Temporal lobe (tissue), 2 donors: ENCODE data around the gene RTN4RL2. TPM values are rescaled to one million over a fixed set of nuclear protein-coding genes. Genes with fewer than 3 reads are reported as not detected.

ENCODE experiments used
- small RNA-seq: library from RNA; depleted of rRNA; stranded (forward); fragments of <200 nt; gene quantifications from one replicate; pipeline ENCODE3, GENCODE V24; 2014; ENCODE audit warnings: low replicate concordance
- total RNA-seq: library from RNA; depleted of rRNA; stranded (reverse); fragments of >200 nt; gene quantifications from one replicate; pipeline ENCODE4 v1.2.3, GENCODE V29; 2014

RTN4RL2 gene
- total RNA-seq, 1 donor from 2014 or later, result 1.2 TPM

Small RNA genes lying within 50 kb of the gene (small RNA-seq; reads per million reads assigned to genes)
- not detected for gene RNA5SP341

Other genes starting within 250 kb of the RTN4RL2 start
- gene APLNR, start 223.3 kb upstream of the RTN4RL2 start, total RNA-seq, result 6.4 TPM
- 13.5 TPM for gene TNKS1BP1, start 135.6 kb upstream of the RTN4RL2 start, total RNA-seq
- 45.2 TPM for gene SSRP1, start 124.6 kb upstream of the RTN4RL2 start, total RNA-seq
- not detected for gene P2RX3, start 122.2 kb upstream of the RTN4RL2 start, total RNA-seq
- gene PRG3, start 79.4 kb upstream of the RTN4RL2 start, total RNA-seq, result not detected
- gene PRG2, start 69.9 kb upstream of the RTN4RL2 start, total RNA-seq, result not detected
- gene SLC43A3, start 33.4 kb upstream of the RTN4RL2 start, total RNA-seq, result 6.1 TPM
- 1.2 TPM for gene SLC43A1, start 55.2 kb downstream of the RTN4RL2 start, total RNA-seq
- gene TIMM10, start 70.2 kb downstream of the RTN4RL2 start, total RNA-seq, result 27.0 TPM
- gene SMTNL1, start 77.1 kb downstream of the RTN4RL2 start, total RNA-seq, result not detected
- 40.8 TPM for gene UBE2L6, start 107.1 kb downstream of the RTN4RL2 start, total RNA-seq
- gene SERPING1, start 137.2 kb downstream of the RTN4RL2 start, total RNA-seq, result 11.3 TPM
- gene YPEL4, start 189.4 kb downstream of the RTN4RL2 start, total RNA-seq, result 3.7 TPM
- gene CLP1, start 197.2 kb downstream of the RTN4RL2 start, total RNA-seq, result 9.8 TPM
- gene ZDHHC5, start 207.6 kb downstream of the RTN4RL2 start, total RNA-seq, result 16.0 TPM